OCI-LY3 (cell line): ENCODE measurements around the gene ESYT2.

ENCODE experiments used
- CTCF ChIP-seq: fragments of 200-600, 300-600 bp; sonication (generic); IDR thresholded peaks from 2 replicates; pipeline ENCODE4 v1.5.1; 2014; ENCODE audit warnings: antibody characterized with exemption, low read length, low read depth
- EZH2phosphoT487 ChIP-seq: fragments of 200-600 bp; shearing (Covaris generic); IDR thresholded peaks from 2 replicates; pipeline ENCODE4 v1.6.1; 2018; ENCODE audit warnings: antibody characterized with exemption, mixed run types, low read depth

- TF ChIP-seq CTCF = no peak
- TF ChIP-seq EZH2phosphoT487 = no peak
Measured at GRCh38 chr7:158779061-158780000, 50.0 kb downstream of the ESYT2 start.
